SK-N-SH treated with all-trans-retinoic acid at 6 μM for 48 hours (cell line): ENCODE data around the gene PARD3B.

ENCODE experiments used
- BACH2 ChIP-seq: fragments of 250-450 bp; sonication (Bioruptor Pico); IDR thresholded peaks from 2 replicates; pipeline ENCODE4 v1.9.0; 2021; ENCODE audit warnings: mild to moderate bottlenecking, borderline replicate concordance
- TF ChIP-seq, protein P1 (sequence below): fragments of 250-450 bp; sonication (Bioruptor Pico); IDR thresholded peaks from 2 replicates; pipeline ENCODE4 v1.8.0; 2020; ENCODE audit warnings: mild to moderate bottlenecking, moderate library complexity, borderline replicate concordance

DNA sequence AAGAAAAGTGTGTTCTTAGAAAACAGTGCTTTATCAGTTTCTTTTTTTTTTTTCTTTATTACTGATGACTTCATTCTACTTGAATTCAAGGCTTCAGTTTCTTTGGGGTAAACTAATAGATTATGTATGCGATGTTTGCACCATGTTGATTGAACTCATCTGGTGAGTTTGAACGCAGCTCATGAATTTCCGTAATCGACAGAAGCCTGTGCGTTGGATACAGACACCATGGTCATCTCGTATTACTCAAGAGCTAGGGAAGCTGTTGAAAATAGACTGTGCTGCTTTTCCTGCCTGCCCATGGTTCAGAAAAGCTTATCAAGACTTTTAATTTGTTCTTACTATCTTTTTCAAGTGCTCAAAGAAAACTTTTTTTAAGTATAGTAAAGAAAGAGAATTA, 951.5 kb downstream of the PARD3B start:
- TF ChIP-seq, protein P1, sequence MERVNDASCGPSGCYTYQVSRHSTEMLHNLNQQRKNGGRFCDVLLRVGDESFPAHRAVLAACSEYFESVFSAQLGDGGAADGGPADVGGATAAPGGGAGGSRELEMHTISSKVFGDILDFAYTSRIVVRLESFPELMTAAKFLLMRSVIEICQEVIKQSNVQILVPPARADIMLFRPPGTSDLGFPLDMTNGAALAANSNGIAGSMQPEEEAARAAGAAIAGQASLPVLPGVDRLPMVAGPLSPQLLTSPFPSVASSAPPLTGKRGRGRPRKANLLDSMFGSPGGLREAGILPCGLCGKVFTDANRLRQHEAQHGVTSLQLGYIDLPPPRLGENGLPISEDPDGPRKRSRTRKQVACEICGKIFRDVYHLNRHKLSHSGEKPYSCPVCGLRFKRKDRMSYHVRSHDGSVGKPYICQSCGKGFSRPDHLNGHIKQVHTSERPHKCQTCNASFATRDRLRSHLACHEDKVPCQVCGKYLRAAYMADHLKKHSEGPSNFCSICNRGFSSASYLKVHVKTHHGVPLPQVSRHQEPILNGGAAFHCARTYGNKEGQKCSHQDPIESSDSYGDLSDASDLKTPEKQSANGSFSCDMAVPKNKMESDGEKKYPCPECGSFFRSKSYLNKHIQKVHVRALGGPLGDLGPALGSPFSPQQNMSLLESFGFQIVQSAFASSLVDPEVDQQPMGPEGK (CRISPR knock-in tag) = no peak
- TF ChIP-seq BACH2 (CRISPR knock-in tag) = no peak
